Activated CD4-positive, CD25-positive, alpha-beta regulatory T cell treated with anti-CD3 and anti-CD28 coated beads, Interleukin-2, amount 50 U/mL, for 72 hours (primary cell): Measurements from ENCODE around the gene SMAD3.
"Not testable (repeated sequence)": the region's sequence is repeated elsewhere in the genome, so short reads cannot be mapped to it uniquely, and the experiment has no call there.

ENCODE experiments used
- DNase-seq: peaks from one replicate; pipeline ENCODE4 v3.0.0; 2021

SMAD3 gene

DNA sequence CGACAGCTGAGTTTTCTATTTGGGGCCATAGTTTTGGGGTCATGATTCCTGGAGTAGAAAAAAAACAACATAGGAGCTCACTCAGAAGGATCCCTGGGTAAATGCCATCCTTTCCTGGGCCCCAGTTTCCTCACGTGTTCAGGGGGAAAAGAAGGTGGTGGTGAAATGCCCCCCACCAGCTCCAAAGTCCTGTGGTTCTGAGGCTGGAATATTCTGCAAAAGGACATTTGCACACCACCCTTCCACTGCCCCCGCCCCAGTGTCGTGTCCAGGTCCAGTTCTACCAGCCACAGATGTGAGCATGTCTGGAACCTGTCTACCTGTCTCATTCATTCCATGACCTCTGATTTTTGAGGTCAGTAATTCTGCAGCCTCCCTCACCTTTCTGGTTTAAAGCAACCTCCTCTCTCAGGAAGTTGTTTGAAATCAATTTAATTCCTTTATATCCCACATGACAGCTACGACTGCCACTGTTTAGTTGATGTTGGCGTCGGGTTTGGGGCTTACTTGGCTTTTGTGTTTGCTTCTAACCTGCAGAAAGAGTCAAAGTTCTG is 82.1 kb downstream of the SMAD3 start:
- DNase-seq = no peak

DNA sequence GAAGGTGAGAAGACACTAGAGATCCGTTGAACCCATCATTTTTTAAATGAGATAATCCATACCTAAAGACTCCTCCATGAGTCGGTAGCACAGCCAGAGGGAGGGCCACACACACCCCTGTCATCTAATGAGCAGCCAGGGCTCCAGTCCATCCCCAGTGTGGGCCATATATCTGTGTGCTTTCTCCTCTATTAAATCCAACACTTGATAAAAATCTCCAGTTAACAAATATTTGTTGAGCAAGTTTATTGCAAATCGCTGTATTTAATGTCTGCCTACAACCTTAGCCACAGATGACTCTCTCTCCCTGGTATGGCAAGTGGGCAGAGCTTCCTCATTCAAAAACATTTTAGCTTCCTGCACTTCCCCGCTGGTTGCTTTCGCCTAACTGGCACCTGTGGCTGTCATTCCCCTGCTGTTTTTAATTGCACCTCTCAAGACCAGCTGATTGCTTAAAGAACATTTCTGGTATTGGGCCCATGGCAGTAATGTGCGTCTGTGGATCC is 82.8 kb downstream of the SMAD3 start:
- DNase-seq = no peak

DNA sequence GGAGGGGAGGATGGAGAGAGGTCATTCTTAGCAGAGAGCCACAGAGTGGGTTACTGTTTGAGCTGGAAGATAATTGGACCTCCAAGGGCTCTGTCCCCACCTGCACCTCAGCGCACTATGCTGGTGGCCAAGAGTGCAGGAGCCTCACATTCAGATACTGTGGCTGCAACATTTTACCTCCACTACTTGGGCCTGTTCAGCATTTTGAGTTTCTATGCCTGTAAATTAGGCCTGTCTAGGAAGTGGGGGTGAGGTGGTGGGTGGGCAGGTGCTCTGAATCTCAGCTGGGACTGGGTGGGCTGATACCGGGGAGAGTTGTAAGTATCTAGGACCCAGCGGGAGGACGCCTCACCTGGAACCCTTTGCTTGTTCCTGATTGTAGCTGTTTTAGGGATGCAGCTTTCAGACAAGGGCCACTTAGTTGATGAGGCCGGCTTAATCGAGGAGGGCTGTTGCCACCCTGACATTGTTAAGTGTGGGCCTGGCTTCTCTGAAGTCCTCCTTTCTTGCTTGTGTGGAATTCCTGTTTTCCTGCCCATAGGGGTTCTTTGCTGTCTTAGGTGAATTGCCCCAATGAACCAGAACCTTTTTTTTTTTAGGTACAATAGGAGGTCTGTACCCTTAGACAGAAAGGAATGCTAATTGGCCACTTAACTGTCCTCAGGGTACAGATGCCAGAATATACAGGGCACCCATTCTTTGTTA is 83.8 kb downstream of the SMAD3 start:
- DNase-seq = no peak

DNA sequence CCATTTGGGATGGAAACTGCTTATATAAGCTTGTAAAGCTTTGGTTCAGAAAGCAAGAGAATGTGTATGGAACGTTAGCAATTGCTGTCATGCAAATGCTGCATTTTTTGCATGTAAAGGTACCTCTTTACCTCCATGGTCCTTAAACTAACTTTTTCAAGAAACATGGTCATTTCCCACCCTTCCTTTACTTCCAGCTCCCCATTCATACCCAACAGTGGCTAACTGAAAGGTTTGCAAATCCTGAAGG is 84.3 kb downstream of the SMAD3 start:
- DNase-seq = no peak

DNA sequence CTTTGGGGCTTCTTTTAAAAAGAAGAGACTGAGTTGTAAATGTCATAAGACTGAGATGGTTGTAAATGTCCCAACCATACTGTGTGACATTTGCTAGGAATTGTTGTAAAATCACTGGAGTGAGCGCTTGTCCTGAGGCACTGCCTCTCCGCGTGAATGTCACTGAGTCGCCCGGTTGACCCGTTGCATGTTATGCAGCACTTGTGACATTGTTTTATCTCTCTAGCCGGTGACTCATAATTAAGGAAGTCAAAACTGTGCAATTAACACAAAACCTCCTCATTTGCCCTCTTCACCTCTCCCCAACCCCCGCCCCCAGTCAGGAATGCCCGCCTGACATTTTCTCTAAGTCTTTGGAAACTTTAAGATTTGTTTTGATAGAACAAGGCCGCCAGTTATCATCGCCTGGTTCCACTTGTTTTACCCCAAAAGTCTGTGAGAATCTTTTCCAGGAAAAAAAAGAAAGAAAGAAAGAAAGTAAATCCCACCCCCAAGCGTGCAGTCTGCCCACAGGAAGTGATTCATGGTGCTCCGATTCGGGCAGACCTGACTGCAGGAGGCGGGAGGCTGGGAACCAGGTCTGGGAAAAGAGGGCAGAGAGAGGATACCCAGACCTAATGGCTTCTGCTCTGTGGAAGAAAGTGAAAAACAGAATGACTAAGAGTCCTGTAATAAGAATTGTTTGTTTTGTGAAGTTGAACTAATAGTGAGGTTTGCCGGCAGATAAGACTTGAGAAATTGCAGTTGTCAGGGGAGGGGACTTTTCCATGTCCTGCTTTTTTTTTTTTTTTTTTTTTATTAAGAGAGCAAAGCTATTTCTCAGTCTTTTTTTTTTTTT is 84.8 kb downstream of the SMAD3 start:
- no peak for DNase-seq

DNA sequence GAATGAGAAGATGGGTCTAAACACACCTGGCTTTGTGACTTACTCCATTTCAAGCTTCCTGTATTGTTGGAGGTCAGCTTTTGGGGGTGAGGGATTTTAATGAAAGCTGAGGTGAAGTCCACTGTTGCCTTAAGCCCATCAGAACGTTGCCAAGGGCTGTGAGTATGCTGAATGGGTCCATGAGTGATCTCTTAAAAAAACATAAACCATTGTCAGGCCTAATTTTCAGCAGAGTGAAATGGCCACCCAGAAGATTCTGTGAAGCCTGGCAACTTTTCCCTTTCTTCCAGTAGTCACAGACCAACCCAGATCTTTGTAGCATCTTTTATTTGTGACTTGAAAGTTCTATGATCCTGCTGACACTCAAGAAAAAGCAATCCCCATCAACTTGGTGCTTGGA is 87.0 kb downstream of the SMAD3 start:
- no peak for DNase-seq

DNA sequence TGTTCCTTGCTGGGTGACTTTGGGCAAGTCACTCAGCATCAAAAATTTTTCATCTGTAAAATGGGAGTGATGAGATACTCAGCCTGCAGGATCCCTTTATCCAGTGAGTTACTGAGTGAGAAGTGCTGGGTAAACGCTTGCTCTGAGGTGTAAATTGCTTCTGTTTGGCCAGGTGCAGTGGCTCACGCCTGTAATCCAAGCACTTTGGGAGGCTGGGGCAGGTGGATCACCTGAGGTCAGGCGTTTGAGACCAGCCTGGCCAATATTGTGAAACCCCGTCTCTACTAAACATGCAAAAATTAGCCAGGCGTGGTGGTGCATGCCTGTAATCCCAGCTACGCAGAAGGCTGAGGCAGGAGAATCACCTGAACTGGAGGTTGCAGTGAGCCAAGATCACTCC is 87.6 kb downstream of the SMAD3 start:
- not testable (repeated sequence) for DNase-seq

DNA sequence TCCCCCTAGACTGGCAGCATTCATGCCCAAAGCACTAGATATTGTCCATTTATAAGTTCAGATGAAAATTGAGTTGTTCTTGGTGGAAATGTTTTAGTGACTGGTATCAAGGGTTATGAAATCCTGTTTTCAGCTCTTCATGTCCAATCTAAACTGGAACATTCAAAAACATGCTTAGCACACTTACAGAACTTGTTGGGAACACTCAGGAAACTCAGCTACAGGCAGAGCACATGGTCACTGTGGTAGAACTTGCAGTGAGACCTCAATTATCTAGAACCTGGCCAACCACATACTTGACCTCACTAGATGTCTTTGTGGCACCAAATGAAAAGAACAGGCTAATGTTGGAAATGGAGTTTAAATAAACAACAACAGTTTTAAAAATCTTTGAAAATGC is 88.8 kb downstream of the SMAD3 start:
- no peak for DNase-seq

DNA sequence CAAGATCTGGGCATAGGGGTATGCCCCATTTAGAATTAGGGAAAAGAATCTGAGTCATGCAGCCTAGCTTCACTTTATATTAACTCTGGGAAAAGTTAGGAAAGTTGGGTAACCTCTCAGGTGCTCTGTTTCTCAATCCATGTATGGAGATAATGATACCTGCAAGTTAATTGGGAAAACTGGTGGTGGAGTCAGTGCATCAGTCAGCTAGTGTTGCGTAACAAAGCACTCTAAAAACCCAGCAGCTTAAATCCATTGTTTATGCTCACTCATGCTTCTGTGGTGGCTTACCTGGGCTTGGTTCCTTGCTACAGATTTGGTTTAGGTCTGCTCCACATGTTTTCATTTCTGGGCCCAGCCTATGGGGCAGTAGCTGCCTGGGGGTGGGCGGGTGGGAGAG is 91.0 kb downstream of the SMAD3 start:
- DNase-seq = no peak

DNA sequence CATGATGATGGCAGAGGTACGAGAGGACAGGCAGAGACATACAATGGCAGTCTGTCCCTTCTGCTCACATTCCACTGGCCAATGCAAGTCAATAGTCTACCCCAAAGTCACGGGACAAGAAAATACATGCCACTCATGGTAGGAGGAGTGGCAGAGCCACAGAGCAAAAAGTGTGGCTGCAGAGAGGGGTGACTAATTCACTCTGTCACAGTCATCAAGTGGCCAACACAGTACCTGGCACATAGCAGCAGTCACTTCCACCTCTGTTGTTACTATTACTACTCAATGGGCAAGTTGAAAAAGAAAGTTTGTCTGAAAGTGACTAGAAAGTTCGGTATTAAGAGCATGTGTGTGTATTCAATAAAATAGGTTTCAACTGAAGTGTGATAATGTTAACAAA is 91.4 kb downstream of the SMAD3 start:
- DNase-seq = no peak

DNA sequence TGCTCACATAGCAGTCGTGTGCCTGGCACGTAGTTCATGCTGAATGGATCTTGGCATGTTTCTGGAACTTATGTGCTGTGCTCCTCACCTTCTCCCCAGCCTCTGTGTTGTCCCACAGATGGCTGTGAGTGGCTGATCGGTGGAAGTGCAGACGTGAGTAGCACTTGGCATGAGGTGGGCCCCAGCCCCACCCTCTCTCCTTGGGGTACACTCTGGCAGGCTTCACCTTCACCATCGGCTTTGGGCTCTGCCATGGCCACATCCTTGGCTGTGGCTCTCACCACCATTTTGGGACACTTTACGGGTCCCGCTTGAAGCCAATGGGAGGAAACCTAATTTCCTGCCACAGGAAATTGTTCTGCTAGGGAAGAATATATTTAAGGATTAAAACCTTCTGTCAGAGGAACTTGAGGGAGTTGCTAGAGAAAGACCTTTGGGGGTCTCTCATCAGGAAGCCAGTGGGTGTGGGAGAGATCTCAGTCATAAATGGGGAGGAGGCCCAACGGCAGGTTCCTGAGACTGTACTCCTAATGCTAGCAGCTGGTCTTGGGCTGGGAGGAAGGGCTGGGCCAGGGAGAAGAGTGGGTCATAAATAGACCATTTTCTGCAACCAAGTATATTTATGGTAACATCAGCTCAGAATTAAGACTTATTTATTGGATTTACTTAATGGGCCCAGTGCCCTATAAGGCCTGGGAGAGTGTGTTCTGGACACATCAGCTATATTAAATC is 92.3 kb downstream of the SMAD3 start:
- DNase-seq = no peak

DNA sequence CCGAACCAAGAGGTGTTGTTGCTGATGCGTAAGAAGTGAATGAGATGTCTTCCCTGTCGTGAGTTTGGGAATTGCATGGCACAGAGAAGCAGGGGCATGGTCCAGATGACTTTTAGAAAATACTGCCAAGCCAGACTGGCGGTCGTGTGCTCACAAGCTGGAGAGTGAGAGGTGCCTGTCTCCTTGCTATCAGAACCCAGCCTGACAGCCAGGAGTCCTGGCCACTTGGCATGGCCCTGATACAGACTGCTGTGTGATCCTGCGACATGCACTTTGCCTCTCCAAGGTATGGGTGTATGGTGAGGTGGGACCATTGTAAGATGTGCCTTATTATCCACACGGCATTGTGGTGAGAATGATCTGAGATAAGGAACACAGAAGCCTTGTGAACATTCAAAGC is 93.0 kb downstream of the SMAD3 start:
- no peak for DNase-seq

DNA sequence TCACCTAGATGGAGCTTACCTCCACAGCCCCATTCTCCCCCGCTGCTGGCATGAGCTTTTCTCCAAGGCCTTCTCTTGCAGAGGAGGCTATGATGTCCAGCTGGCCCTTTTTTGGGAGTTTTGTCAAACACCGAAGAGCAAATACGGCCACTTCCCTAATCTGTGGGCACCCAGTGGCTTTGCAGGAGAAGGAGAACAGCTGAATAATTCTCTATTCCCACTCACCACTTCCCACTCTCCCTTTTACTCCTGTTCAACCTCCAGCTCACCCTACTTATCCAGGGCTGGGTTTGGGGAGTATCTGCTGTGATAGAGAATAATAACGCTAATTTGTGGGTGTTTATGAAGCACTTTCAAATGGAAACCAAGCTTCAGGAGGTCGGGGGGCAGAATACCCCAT is 96.0 kb downstream of the SMAD3 start:
- DNase-seq = no peak

DNA sequence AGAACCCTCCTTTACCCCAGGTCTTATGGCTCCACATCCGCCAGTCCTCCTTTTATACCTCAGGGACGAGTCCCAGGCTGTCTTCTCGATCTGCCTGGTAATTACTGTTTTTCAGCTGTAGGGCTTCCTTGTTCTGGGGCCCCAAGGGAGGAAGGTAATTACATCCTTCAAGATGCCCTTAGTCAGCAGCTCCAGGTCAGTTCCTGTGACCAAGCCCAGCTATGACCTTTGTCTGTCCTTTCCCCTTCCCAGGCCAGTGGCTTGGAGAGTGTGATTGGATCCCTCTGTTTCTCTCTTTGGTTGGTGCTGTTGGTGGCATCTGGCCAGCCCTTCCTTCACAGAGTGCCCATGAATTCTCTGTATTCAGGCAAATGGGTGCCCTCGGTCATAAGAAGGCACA is 96.5 kb downstream of the SMAD3 start:
- DNase-seq = no peak

DNA sequence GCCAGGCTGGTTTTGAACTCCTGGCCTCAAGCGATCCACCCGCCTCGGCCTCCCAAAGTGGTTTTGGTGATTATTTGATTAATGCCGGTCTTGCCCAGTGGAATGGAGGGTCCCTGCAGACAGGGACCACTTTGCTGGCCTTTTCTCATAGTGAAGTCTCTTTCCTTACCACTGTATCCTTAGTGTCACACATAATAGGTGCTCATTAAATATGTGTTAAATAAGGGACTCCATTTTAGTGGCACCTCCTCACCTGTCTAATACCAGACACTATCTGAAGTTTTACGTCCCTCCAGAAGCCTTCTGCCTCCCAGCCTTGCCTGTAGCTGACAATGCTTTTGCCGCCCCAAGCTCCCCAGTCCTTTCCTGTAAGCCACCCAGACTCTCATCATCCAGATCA is 97.8 kb downstream of the SMAD3 start:
- no peak for DNase-seq

DNA sequence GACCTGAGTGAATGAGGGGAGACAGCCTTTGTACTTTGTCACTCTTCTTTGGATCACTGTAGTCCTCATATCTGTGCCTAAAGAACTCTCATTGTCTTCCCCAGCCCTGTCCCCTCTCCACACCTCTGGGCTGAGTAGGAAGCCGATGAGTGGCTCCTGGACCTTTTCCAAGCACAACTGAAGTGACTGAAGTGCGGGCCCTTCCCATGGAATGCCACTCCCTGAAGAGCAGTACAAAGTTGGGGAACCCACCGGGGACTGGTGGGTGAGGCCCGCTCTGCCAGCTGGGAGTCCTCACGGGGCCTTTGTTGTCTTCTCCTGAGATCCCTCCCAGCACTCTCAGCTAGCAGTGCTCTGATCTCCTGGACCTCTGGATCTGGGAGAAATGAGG is 99.0 kb downstream of the SMAD3 start:
- no peak for DNase-seq

DNA sequence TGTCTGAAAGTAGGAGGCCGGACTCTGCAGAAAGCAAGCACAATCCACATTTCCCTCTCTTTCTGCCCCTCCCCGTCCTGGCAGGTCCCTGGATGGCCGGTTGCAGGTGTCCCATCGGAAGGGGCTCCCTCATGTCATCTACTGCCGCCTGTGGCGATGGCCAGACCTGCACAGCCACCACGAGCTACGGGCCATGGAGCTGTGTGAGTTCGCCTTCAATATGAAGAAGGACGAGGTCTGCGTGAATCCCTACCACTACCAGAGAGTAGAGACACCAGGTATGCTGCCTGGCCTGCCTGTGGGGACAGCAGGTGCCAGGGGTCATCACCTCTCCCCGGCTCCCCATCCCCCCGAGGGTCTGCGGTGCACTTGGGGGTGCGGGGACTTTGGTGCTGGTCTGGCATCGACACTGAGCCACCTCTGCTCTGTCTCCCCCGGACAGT is 99.4 kb downstream of the SMAD3 start:
- DNase-seq = no peak

DNA sequence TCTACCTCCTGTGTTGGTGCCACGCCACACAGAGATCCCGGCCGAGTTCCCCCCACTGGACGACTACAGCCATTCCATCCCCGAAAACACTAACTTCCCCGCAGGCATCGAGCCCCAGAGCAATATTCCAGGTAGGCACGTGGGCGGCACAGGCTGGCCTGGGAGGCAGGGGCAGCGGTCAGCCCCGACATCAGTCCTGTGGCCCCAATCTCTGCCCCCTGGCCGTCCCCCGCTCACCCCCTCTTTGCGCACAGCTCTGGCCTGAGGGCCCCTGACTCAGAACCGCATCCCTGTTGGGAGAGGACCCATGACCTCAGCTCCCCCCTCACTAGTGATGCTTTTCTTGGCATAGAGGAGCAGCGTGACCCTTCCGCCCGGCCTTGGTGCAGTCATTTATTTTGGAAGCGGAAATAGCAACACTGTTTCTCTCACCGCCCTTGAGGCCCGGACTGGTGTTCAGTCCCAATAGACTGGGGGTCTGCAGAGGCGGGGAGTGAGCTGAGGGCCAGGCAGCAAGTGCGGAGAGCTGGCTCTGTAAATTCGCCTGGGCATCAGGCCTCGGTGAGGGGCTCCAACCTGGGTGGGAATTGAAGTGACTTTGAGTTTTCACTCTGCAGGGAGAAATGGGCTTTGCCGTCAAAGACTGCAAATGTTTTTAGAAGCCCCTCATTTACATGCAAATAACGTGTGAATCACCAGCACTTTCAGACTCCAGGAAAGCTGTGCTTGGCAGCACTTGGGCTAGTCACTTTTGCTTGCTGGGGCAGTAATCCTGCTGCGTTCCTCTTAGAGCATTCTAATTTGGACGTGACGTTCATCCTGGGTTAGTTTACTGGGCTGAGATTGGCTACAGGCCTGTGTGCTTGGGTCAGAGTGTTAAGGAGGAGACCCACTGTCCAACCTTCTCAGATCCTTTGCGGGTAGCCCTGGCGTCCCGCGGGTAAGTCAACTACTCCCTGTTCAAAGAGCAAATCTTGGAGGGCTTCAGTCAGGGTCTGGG is 100.2 kb downstream of the SMAD3 start:
- no peak for DNase-seq

DNA sequence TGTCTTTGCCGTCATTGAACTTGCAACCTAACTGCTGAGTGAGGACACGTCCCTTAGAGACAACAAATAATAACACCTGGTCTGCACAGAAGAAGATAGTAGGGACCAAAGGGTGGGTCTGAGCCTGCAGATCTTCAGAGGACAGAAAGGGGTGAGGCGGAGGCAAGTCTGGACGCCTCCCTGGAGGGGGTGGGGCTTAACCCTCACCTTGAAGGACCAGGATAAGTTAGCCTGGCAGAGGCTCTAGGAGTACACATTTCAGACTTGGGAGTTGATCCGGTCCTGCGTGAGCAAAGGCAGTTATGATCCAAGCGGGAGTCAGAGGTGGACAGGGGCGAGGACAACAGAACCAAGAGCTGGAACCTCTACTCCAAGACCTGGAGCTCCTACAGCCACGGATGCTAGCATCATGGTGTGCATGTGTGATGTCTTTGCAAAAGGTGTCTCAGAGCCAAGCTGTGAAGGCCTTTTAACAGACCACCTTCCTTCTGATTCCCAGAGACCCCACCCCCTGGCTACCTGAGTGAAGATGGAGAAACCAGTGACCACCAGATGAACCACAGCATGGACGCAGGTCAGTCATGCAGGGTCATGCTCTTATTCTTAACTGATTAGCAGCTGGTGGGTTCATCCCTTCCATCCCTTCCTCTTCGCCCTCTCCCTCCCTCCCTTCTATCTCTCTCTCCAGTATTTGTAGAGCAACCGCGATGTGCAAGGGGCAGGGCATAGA is 101.0 kb downstream of the SMAD3 start:
- DNase-seq = no peak

DNA sequence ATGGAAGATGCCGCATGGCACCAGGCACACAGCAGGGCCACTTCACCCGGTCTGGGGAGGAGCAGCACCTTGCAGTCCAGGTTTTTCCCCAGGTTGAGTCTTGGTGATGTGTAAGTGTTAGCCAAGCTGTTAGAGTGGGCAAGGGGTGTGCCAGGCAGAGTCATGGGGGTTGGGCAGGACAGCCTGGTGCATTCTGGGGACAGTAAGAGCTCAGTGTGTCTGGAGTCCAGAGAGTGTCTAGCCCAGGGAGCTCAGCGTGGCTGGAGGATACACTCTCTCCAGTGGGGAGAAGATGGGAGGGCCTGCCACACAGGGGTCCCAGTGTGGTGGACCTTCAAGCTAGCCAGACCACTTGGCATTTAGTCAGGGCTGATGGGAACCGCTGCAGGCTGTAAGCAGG is 101.7 kb downstream of the SMAD3 start:
- DNase-seq = no peak

DNA sequence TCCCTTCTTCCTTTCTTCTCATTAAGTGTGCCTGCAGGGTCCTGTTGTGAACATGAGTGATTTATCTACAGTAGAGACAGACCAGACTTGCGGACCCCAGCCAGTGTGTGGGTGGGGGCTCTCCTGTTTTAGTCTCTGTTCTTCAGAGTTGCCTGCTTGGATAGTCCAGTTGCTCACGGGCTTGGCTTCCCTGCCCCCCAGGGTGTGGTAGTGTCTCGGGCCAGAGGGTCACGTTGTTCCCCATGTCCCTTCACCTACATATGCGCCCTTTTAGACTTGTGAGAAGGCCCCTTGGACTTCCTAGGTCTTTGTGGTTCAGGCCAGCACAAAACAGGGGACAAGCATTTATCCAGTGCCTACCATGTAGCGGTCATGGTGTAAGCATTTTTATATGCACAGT is 103.3 kb downstream of the SMAD3 start:
- DNase-seq = no peak
